HEK293T (cell line): ENCODE measurements around the gene EMP2.
"Not testable (repeated sequence)": the region's sequence is repeated elsewhere in the genome, so short reads cannot be mapped to it uniquely, and the experiment has no call there.

Experiments used
- CTCF ChIA-PET: fragments of 350-600 bp; formaldehyde crosslinking; extraction: SDS; loops from one replicate; lab custom pipeline; 2021; ENCODE audit warnings: antibody characterized with exemption, inconsistent platforms; lab: Yijun Ruan, JAX
- POLR2A ChIA-PET: fragments of 350-600 bp; formaldehyde crosslinking; extraction: SDS; loops from one replicate; lab custom pipeline; 2020; ENCODE audit warnings: antibody characterized with exemption, inconsistent platforms; lab: Yijun Ruan, JAX
- DNase-seq: peaks from one replicate; pipeline ENCODE4 v3.0.0; 2012; ENCODE audit warnings: mixed read lengths; ENCODE audit errors: extremely low spot score
- ARNT ChIP-seq: fragments of 450-650 bp; IDR thresholded peaks from 2 replicates; pipeline ENCODE4 v1.6.1; 2017; ENCODE audit warnings: mild to moderate bottlenecking
- BHLHE40 ChIP-seq: fragments of 450-650 bp; IDR thresholded peaks from 2 replicates; pipeline ENCODE4 v1.6.1; 2016; ENCODE audit warnings: mild to moderate bottlenecking, moderate library complexity, borderline replicate concordance
- CTBP1 ChIP-seq: fragments of 450-650 bp; IDR thresholded peaks from 2 replicates; pipeline ENCODE4 v1.6.1; 2016; ENCODE audit warnings: borderline replicate concordance
- ELF4 ChIP-seq: fragments of 450-650 bp; IDR thresholded peaks from 2 replicates; pipeline ENCODE4 v1.6.1; 2017; ENCODE audit warnings: antibody characterized with exemption
- FOXA1 ChIP-seq: fragments of 450-650 bp; IDR thresholded peaks from 2 replicates; pipeline ENCODE4 v1.6.1; 2016; ENCODE audit warnings: mild to moderate bottlenecking
- FOXK2 ChIP-seq: fragments of 450-650 bp; IDR thresholded peaks from 2 replicates; pipeline ENCODE4 v1.6.1; 2016; ENCODE audit warnings: mild to moderate bottlenecking
- FOXM1 ChIP-seq: fragments of 450-650 bp; IDR thresholded peaks from 2 replicates; pipeline ENCODE4 v1.6.1; 2017; ENCODE audit warnings: mild to moderate bottlenecking, borderline replicate concordance
- HDGF ChIP-seq: fragments of 450-650 bp; IDR thresholded peaks from 2 replicates; pipeline ENCODE4 v1.6.1; 2017; ENCODE audit warnings: antibody characterized with exemption, borderline replicate concordance
- L3MBTL2 ChIP-seq: fragments of 450-650 bp; conservative IDR thresholded peaks from 2 replicates; pipeline ENCODE4 v1.6.1; 2016; ENCODE audit warnings: mild to moderate bottlenecking
- LEF1 ChIP-seq: fragments of 450-650 bp; IDR thresholded peaks from 2 replicates; pipeline ENCODE4 v1.6.1; 2017; ENCODE audit warnings: mild to moderate bottlenecking, borderline replicate concordance
- NFRKB ChIP-seq: fragments of 450-650 bp; IDR thresholded peaks from 2 replicates; pipeline ENCODE4 v1.6.1; 2016; ENCODE audit warnings: mild to moderate bottlenecking, moderate library complexity
- PKNOX1 ChIP-seq: fragments of 450-650 bp; IDR thresholded peaks from 2 replicates; pipeline ENCODE4 v1.6.1; 2016
- SP1 ChIP-seq: fragments of 450-650 bp; IDR thresholded peaks from 2 replicates; pipeline ENCODE4 v1.6.1; 2017
- SUZ12 ChIP-seq: fragments of 450-650 bp; IDR thresholded peaks from 2 replicates; pipeline ENCODE4 v1.6.1; 2016; ENCODE audit warnings: mild to moderate bottlenecking
- TARDBP ChIP-seq: fragments of 450-650 bp; IDR thresholded peaks from 2 replicates; pipeline ENCODE4 v1.6.1; 2016
- ZNF384 ChIP-seq: fragments of 450-650 bp; IDR thresholded peaks from 2 replicates; pipeline ENCODE4 v1.6.1; 2016

The EMP2 gene

GRCh38 chr16:10534748-10535147 lies 45.6 kb downstream of the EMP2 start:
- CTCF ChIA-PET: no interaction called here
- no peak for DNase-seq
- POLR2A ChIA-PET: no interaction called here
- TF ChIP-seq ARNT: no peak
- no peak for TF ChIP-seq SUZ12
- no peak for TF ChIP-seq SP1
- TF ChIP-seq ZNF384: no peak
- TF ChIP-seq L3MBTL2: no peak
- TF ChIP-seq LEF1: no peak
- no peak for TF ChIP-seq NFRKB
- no peak for TF ChIP-seq CTBP1
- TF ChIP-seq BHLHE40: no peak
- no peak for TF ChIP-seq FOXA1
- TF ChIP-seq HDGF: no peak
- TF ChIP-seq TARDBP: no peak
- TF ChIP-seq PKNOX1: no peak
- no peak for TF ChIP-seq ELF4

- CTCF ChIA-PET, POLR2A ChIA-PET, DNase-seq: not testable (repeated sequence)
Observed at GRCh38 chr16:10533612-10534011, 46.8 kb downstream of the EMP2 start.

- DNase-seq: no peak
- ChIA-PET POLR2A (no interaction called here), CTCF (no interaction called here)
- TF ChIP-seq TARDBP: no peak
- no peak for TF ChIP-seq ARNT
Observed at GRCh38 chr16:10531582-10531981, 48.8 kb downstream of the EMP2 start.

DNA sequence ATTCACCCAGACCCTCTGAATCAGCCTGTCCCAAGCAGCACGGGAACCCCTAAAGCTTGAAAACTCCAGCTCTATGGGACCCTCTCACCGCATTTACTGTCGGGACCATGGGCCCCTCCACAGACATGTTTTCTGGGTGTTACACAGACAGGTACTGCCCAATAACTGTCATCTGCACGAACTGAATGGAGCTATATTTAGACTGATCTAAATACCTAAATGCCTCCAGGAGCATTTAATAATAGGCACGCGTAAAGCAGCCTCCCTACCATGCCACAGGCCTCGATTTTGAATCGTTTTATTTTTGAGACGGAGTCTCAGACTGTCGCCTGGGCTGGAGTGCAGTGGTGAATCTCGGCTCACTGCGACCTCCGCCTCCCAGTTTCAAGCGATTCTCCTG lies 49.7 kb downstream of the EMP2 start:
- ChIA-PET CTCF (interaction anchor here (0.6 kb wide), 2 partner anchors 16 to 217 kb away, joined by 3 to 5 read pairs; no protein-coding TSS in a partner anchor), POLR2A (no interaction called here)
- DNase-seq: no peak
- TF ChIP-seq FOXM1 (no peak), LEF1 (no peak), ELF4 (no peak), BHLHE40 (no peak), SUZ12 (no peak), SP1 (no peak), FOXA1 (no peak), TARDBP (no peak), HDGF (no peak), ARNT (no peak), CTBP1 (no peak), L3MBTL2 (no peak), PKNOX1 (no peak), NFRKB (no peak), ZNF384 (no peak), FOXK2 (no peak)

GRCh38 chr16:10529895-10530669 lies 50.3 kb downstream of the EMP2 start:
- POLR2A ChIA-PET: no interaction called here

GRCh38 chr16:10528635-10529034 lies 51.8 kb downstream of the EMP2 start:
- CTCF ChIA-PET: no interaction called here

More at GRCh38 chr16:10529895-10530669, 50.3 kb downstream of the EMP2 start:
- TF ChIP-seq BHLHE40 (no peak), FOXM1 (no peak), L3MBTL2 (no peak), TARDBP (no peak), ELF4 (no peak), PKNOX1 (no peak), NFRKB (no peak), LEF1 (no peak), ZNF384 (no peak), ARNT (no peak), FOXA1 (no peak), FOXK2 (no peak)
- CTCF ChIA-PET: no interaction called here
- DNase-seq: no peak

DNA sequence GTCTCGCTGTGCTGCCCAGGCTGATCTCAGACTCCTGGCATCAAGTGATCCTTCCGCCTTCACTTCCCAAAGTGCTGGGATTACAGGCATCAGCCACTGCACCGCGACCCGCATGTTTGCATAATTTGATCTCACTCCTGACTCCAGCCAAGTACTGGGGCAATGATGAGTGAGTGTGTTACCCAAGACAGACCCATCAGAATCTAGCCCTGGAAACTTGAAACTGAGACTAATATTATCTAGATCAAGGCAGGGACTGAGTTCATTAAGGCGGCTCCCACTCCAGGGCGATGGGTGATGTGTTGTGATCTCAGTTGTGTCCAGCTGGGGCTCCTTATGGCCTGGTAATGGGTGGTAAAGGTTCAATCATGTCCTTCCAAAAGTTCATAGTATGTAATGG lies 53.4 kb downstream of the EMP2 start:
- ChIA-PET POLR2A (no interaction called here), CTCF (interaction anchor here (1.4 kb wide), 1 partner anchor 12 kb away, joined by 3 read pairs; no protein-coding TSS in a partner anchor)
- no peak for DNase-seq
- TF ChIP-seq TARDBP: no peak
- no peak for TF ChIP-seq BHLHE40
- no peak for TF ChIP-seq ELF4
- TF ChIP-seq L3MBTL2: no peak
- no peak for TF ChIP-seq SP1
- TF ChIP-seq HDGF: no peak
- no peak for TF ChIP-seq CTBP1
- TF ChIP-seq NFRKB: no peak
- TF ChIP-seq ARNT: no peak
- no peak for TF ChIP-seq SUZ12

More at GRCh38 chr16:10528635-10529034, 51.8 kb downstream of the EMP2 start:
- POLR2A ChIA-PET: no interaction called here
- DNase-seq: no peak
- TF ChIP-seq LEF1 (no peak), BHLHE40 (no peak), ZNF384 (no peak), TARDBP (no peak), FOXK2 (no peak), NFRKB (no peak), FOXA1 (no peak)
